ENCODE measurements around the gene MMP24.

The MMP24 gene

GRCh38 chr20:35279040-35279439 lies 52.5 kb downstream of the MMP24 start:
- no peak for DNase-seq (ENCODE audit: low read depth in 2 of 2)

- no peak for DNase-seq (ENCODE audit: low read depth in 2 of 2)
These were observed 53.2 kb downstream of the MMP24 start for GRCh38 chr20:35279533-35280174.

- DNase-seq (ENCODE audit: low read depth in 2 of 2), result no peak
These were observed 54.0 kb downstream of the MMP24 start for GRCh38 chr20:35280523-35280922.

GRCh38 chr20:35281506-35282101 lies 55.1 kb downstream of the MMP24 start:
- no peak for DNase-seq (ENCODE audit: low read depth in 2 of 2)

GRCh38 chr20:35283441-35284266 lies 57.2 kb downstream of the MMP24 start:
- DNase-seq (ENCODE audit: low read depth in 2 of 2), result no peak

- DNase-seq (ENCODE audit: low read depth in 2 of 2), result peak; percentile 67 to 76
These were observed 57.9 kb downstream of the MMP24 start, which contains the start of gene EIF6 for GRCh38 chr20:35284267-35284991. Gene EIF6 (minus strand): TSS chr20:35284772. CDS start chr20:35284487, 285 bp downstream.

- DNase-seq (ENCODE audit: low read depth in 2 of 2), result no peak
These were observed 58.7 kb downstream of the MMP24 start for GRCh38 chr20:35284992-35285805.

- DNase-seq (ENCODE audit: low read depth in 2 of 2), result no peak
These were observed 59.3 kb downstream of the MMP24 start for GRCh38 chr20:35285806-35286076.

- DNase-seq (ENCODE audit: low read depth in 2 of 2), result no peak
These were observed 59.8 kb downstream of the MMP24 start for GRCh38 chr20:35286077-35286898.

- DNase-seq (ENCODE audit: low read depth in 2 of 2), result no peak
These were observed 60.5 kb downstream of the MMP24 start for GRCh38 chr20:35286899-35287508.

- DNase-seq (ENCODE audit: low read depth in 2 of 2), result no peak
These were observed 61.2 kb downstream of the MMP24 start for GRCh38 chr20:35287509-35288324.

GRCh38 chr20:35288325-35289060 lies 62.0 kb downstream of the MMP24 start:
- no peak for DNase-seq (ENCODE audit: low read depth in 2 of 2)

- no peak for DNase-seq (ENCODE audit: low read depth in 2 of 2)
These were observed 63.8 kb downstream of the MMP24 start for GRCh38 chr20:35290186-35290886.

GRCh38 chr20:35290887-35291417 lies 64.5 kb downstream of the MMP24 start:
- no peak for DNase-seq (ENCODE audit: low read depth in 2 of 2)

- DNase-seq (ENCODE audit: low read depth in 2 of 2), result no peak
These were observed 65.4 kb downstream of the MMP24 start, which contains the start of gene FAM83C for GRCh38 chr20:35291654-35292503. Gene FAM83C (minus strand): TSS chr20:35292425. CDS start chr20:35292304, 121 bp downstream.

GRCh38 chr20:35292504-35293285 lies 66.2 kb downstream of the MMP24 start:
- no peak for DNase-seq (ENCODE audit: low read depth in 2 of 2)

Measured in fibroblast of skin of left biceps (primary cell).